HepG2 (cell line): ENCODE measurements around the gene GPS1. TPM values are rescaled to one million over a fixed set of nuclear protein-coding genes. Genes with fewer than 3 reads are reported as not detected.
A peak's percentile ranks its signal among the peaks of the same experiment; 100 is the strongest.

Experiments
- MYC ChIP-seq: sonication (generic); formaldehyde crosslinking; IDR thresholded peaks from 2 replicates; pipeline ENCODE4 v1.9.0; 2021; ENCODE audit warnings: missing genetic modification reagents, borderline replicate concordance
- NPAS2 ChIP-seq: sonication (generic); formaldehyde crosslinking; IDR thresholded peaks from 2 replicates; pipeline ENCODE4 v1.8.0; 2022; ENCODE audit warnings: mild to moderate bottlenecking, missing genetic modification reagents, borderline replicate concordance
- NR2F1 ChIP-seq, 2 experiments: fragments of 450-650 bp in 1 of 2; formaldehyde crosslinking in 1 of 2; IDR thresholded peaks; 2 replicates each; pipeline versions ENCODE4 v1.5.0 to v1.6.1; 2016 to 2020; ENCODE audit warnings: mild to moderate bottlenecking in 1 of 2, missing compliant biosample characterization in 1 of 2, missing genetic modification reagents in 1 of 2, moderate library complexity in 1 of 2
- PPARG ChIP-seq: conservative IDR thresholded peaks from 2 replicates; pipeline ENCODE4 v1.6.1; 2016; ENCODE audit warnings: missing biosample characterization, missing genetic modification reagents
- SKI ChIP-seq: fragments of 450-650 bp; IDR thresholded peaks from one replicate; pipeline ENCODE4 v1.6.1; 2018; ENCODE audit warnings: mild to moderate bottlenecking; ENCODE audit not compliant: partially characterized antibody
- ZNF446 ChIP-seq: sonication (generic); formaldehyde crosslinking; IDR thresholded peaks from 2 replicates; pipeline ENCODE4 v1.5.0; 2020; ENCODE audit warnings: mild to moderate bottlenecking, missing genetic modification reagents
- ZNF713 ChIP-seq: sonication (generic); formaldehyde crosslinking; IDR thresholded peaks from 2 replicates; pipeline ENCODE4 v1.4.0; 2020; ENCODE audit warnings: mild to moderate bottlenecking, missing genetic modification reagents
- ZNF883 ChIP-seq: sonication (generic); formaldehyde crosslinking; IDR thresholded peaks from 2 replicates; pipeline ENCODE4 v1.5.1; 2020; ENCODE audit warnings: mild to moderate bottlenecking, missing genetic modification reagents; ENCODE audit errors: not compliant biosample characterization
- ZSCAN20 ChIP-seq: sonication (generic); formaldehyde crosslinking; IDR thresholded peaks from 2 replicates; pipeline ENCODE4 v1.4.0; 2020; ENCODE audit warnings: missing genetic modification reagents, mild to moderate bottlenecking, borderline replicate concordance
- polyA plus RNA-seq, 8 experiments: library from polyadenylated mRNA; depleted of rRNA in 3 of 8; stranded (reverse) in 7 of 8; unstranded in 1 of 8; fragments of >200 nt; fragmentation: Illumina TruSeq in 4 of 8; extraction: Trizol in 4 of 8; gene quantifications; 2 replicates each; pipeline versions ENCODE4 v1.2.1 to v1.2.3, GENCODE V29; 2011 to 2016; ENCODE audit warnings: low read depth in 4 of 8, missing spikeins in 1 of 8, mixed read lengths in 1 of 8; ENCODE audit not compliant: insufficient read depth in 1 of 8
- total RNA-seq, 5 experiments: library from RNA; depleted of rRNA; stranded (reverse); fragments of >200 nt; fragmentation: Illumina TruSeq; extraction: Trizol; gene quantifications; 2 replicates each; pipeline ENCODE4 v1.2.3, GENCODE V29; 2016; ENCODE audit warnings: low read depth in 1 of 5
- TF ChIP-seq, protein P1 (sequence below): sonication (generic); formaldehyde crosslinking; IDR thresholded peaks from 2 replicates; pipeline ENCODE4 v1.5.0; 2020; ENCODE audit warnings: missing genetic modification reagents, mild to moderate bottlenecking, borderline replicate concordance
- TF ChIP-seq, protein P2 (sequence below): sonication (generic); formaldehyde crosslinking; IDR thresholded peaks from 2 replicates; pipeline ENCODE4 v1.8.1; 2023; ENCODE audit warnings: missing genetic modification reagents, mild to moderate bottlenecking, borderline replicate concordance
- TF ChIP-seq, protein P3 (sequence below): sonication (generic); formaldehyde crosslinking; IDR thresholded peaks from 2 replicates; pipeline ENCODE4 v1.4.0; 2020; ENCODE audit warnings: missing genetic modification reagents, mild to moderate bottlenecking, borderline replicate concordance
- TF ChIP-seq, protein P4 (sequence below), 2 experiments: sonication (generic) in 1 of 2; formaldehyde crosslinking in 1 of 2; IDR thresholded peaks; 2 replicates each; pipeline versions ENCODE4 v1.6.1 to v1.9.0; 2014 to 2022; ENCODE audit warnings: antibody characterized with exemption in 1 of 2, borderline replicate concordance in 1 of 2, inconsistent platforms in 1 of 2, low read depth in 1 of 2, missing genetic modification reagents in 1 of 2
- TF ChIP-seq, protein P5 (sequence below): sonication (generic); formaldehyde crosslinking; IDR thresholded peaks from 2 replicates; pipeline ENCODE4 v1.4.0; 2020; ENCODE audit warnings: missing genetic modification reagents, borderline replicate concordance

The GPS1 gene
- total and polyA plus RNA-seq, 2 of the 13 experiments (the other 11 are each of a cell fraction or from before 2014, with no cell fraction given) = 124 to 128 TPM

DNA sequence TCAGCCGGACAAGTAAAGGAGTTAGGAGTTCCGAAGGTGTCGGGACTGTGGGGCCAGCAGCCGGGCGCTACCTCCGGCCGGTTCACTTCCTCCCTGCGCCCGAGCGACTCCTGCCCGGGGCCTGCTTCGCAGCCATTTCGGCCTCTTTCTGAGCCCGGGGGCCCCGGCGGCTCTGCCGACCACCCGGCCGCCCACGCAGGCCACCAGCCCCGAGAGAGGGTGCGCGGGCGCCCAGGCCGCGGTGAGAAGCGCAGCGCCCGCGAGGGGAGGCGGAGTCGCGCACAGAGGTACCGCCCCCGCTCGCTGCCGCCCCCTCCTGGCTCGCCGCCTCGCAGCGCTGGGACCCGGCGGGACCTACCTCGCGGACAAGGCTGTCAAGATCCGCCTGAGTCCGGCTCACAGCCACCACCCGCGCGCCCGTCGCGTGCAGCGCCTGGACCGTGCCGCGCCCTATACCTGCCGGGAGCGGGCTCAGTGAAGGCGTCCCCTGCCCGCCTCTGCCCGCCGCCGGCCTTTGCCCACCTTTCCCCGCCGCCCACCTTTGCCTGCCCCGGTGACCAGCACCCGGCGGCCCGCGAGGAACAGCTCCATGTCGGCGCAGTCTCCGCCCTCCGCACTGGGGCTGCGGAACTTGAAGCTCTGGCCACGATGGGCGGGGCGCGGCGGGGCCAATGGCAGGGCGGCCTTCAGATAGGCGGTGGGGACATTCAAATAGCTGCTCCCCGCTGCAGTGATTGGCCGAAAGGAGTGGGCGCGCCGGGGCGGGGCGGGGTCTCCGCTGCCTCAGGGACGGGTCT, 14.4 kb upstream of the GPS1 start, which contains the start of gene DCXR (continued):
- TF ChIP-seq ZNF713 (CRISPR knock-in tag) (0 out of 2 replicates have a peak, but pooled peaks have one; percentile 42), SKI (peak; percentile 83), PPARG (CRISPR knock-in tag) (peak; percentile 52; the same call in 1 of the 2 replicates), ZNF446 (CRISPR knock-in tag) (peak; percentile 2; the same call in 1 of the 2 replicates), ZSCAN20 (peak; percentile 51; the same call in 1 of the 2 replicates), NR2F1 (CRISPR knock-in tag; IDR thresholded peaks at IDR 0.05) (peak in 1 of 2 experiments; percentile 41; a peak in 1 of 4 replicates), MYC (CRISPR knock-in tag) (peak; percentile 92), NPAS2 (CRISPR knock-in tag) (no peak), ZNF883 (CRISPR knock-in tag) (peak; percentile 95)
- TF ChIP-seq, protein P1, sequence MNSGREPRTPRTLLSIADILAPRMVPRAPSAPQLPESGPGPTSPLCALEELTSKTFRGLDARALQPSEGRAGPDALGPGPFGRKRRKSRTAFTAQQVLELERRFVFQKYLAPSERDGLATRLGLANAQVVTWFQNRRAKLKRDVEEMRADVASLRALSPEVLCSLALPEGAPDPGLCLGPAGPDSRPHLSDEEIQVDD (CRISPR knock-in tag) = peak; percentile 92
- TF ChIP-seq, protein P2, sequence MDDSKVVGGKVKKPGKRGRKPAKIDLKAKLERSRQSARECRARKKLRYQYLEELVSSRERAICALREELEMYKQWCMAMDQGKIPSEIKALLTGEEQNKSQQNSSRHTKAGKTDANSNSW = peak; percentile 51; the same call in 1 of the 2 replicates
- TF ChIP-seq, protein P3, sequence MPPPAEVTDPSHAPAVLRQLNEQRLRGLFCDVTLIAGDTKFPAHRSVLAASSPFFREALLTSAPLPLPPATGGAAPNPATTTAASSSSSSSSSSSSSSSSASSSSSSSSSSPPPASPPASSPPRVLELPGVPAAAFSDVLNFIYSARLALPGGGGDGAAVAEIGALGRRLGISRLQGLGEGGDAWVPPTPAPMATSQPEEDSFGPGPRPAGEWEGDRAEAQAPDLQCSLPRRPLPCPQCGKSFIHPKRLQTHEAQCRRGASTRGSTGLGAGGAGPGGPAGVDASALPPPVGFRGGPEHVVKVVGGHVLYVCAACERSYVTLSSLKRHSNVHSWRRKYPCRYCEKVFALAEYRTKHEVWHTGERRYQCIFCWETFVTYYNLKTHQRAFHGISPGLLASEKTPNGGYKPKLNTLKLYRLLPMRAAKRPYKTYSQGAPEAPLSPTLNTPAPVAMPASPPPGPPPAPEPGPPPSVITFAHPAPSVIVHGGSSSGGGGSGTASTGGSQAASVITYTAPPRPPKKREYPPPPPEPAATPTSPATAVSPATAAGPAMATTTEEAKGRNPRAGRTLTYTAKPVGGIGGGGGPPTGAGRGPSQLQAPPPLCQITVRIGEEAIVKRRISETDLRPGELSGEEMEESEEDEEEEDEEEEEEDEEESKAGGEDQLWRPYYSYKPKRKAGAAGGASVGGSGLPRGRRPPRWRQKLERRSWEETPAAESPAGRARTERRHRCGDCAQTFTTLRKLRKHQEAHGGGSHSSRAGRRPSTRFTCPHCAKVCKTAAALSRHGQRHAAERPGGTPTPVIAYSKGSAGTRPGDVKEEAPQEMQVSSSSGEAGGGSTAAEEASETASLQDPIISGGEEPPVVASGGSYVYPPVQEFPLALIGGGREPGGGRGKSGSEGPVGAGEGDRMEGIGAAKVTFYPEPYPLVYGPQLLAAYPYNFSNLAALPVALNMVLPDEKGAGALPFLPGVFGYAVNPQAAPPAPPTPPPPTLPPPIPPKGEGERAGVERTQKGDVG (CRISPR knock-in tag) = no peak
- TF ChIP-seq, protein P4, sequence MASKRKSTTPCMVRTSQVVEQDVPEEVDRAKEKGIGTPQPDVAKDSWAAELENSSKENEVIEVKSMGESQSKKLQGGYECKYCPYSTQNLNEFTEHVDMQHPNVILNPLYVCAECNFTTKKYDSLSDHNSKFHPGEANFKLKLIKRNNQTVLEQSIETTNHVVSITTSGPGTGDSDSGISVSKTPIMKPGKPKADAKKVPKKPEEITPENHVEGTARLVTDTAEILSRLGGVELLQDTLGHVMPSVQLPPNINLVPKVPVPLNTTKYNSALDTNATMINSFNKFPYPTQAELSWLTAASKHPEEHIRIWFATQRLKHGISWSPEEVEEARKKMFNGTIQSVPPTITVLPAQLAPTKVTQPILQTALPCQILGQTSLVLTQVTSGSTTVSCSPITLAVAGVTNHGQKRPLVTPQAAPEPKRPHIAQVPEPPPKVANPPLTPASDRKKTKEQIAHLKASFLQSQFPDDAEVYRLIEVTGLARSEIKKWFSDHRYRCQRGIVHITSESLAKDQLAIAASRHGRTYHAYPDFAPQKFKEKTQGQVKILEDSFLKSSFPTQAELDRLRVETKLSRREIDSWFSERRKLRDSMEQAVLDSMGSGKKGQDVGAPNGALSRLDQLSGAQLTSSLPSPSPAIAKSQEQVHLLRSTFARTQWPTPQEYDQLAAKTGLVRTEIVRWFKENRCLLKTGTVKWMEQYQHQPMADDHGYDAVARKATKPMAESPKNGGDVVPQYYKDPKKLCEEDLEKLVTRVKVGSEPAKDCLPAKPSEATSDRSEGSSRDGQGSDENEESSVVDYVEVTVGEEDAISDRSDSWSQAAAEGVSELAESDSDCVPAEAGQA (IDR thresholded peaks at IDR 0.05; ENCODE audit: low read depth) = 0 out of 2 replicates have a peak, but pooled peaks have one; percentile 45
- TF ChIP-seq, protein P4 (CRISPR knock-in tag; IDR thresholded peaks at IDR 0.05; ENCODE audit: borderline replicate concordance) = no peak
- TF ChIP-seq, protein P5, sequence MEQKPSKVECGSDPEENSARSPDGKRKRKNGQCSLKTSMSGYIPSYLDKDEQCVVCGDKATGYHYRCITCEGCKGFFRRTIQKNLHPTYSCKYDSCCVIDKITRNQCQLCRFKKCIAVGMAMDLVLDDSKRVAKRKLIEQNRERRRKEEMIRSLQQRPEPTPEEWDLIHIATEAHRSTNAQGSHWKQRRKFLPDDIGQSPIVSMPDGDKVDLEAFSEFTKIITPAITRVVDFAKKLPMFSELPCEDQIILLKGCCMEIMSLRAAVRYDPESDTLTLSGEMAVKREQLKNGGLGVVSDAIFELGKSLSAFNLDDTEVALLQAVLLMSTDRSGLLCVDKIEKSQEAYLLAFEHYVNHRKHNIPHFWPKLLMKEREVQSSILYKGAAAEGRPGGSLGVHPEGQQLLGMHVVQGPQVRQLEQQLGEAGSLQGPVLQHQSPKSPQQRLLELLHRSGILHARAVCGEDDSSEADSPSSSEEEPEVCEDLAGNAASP = no peak; the same call in 1 of the 2 replicates
